Suppressor macrophage treated with lipopolysaccharide for 4 hours (primary cell): Measurements from ENCODE around the gene CELA3A.
"Not testable (repeated sequence)": the region's sequence is repeated elsewhere in the genome, so short reads cannot be mapped to it uniquely, and the experiment has no call there.

Experiments used
- DNase-seq: peaks from one replicate; pipeline ENCODE4 v3.0.0-alpha.2; 2020

CELA3A gene, protein sequence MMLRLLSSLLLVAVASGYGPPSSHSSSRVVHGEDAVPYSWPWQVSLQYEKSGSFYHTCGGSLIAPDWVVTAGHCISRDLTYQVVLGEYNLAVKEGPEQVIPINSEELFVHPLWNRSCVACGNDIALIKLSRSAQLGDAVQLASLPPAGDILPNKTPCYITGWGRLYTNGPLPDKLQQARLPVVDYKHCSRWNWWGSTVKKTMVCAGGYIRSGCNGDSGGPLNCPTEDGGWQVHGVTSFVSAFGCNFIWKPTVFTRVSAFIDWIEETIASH

DNA sequence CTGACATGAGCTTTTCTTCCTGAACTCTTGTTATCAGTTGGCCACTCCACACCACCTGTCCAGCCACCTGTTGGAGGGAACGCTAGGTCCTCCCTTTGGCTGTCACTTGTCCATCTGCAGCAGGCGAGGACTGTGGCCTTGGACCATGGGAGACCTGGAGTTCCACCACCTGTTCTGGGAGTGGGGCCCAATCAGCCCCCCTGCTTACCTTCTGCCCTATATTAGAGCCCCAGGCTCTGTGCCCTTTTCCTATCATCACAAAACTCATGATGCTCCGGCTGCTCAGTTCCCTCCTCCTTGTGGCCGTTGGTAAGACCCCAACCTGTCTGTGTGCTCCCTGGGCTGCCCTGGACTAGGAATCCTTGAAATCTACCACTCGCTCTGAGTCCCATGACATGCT lies at the start of gene CELA3A:
Gene CELA3A, plus strand, starts transcription at position 249 of the 400 bp plus-strand sequence. Its CDS starts 18 bp downstream, at position 267.
- DNase-seq, result no peak

DNA sequence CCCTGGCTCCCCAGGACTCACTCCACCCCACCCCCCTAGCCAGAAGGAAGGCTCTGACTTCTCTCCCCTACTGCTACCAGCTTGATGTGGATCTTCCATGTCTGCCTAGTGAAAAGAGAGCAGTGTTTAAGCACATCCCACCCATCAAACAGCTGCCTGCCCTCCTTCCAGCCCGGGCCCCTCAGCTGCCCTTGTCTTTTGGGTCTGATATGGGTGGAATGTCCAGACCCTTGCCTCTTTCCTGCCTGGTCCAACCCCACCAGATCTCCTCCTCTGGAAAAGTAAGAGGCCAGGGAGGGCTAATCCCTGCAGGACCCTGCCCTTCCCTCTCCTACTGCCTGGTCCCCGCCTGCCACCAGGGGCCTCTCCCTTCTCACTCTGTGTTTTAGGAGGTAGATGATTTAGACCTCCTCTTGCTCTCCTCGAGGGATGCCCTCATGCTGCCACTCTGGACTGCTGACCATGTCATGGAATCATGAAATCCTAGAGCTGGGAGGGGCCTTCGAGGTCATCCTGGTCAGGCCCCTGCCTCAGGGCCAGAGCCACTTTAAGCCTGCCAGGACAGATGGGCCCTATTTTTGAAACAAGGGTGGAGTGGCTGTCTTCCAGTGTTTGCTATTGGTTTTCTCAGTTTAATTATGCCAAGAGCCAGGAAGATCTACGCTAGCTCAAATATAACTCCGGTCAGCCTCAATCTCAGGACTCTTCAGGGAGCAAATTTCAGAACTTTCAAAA lies 48.5 kb upstream of the CELA3A start:
- no peak for DNase-seq

DNA sequence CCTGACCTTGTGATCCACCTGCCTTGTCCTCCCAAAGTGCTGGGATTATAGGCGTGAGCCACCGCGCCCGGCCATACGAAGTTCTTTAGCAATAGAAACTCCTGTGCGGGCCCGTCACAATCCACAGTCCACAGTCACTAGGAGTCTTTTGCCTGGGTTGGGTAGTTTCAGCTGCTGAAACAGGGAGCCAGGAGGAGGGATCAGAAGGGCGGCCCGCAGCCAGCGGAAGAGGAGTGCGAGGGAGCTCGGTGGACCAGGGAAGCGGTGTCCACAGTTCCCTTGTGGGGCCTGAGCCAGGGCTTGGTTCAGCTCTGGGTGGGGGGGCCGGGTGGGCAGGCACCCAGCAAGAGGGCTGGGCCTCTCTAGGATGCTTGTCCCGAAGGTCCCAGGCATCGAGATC lies 46.4 kb upstream of the CELA3A start:
- no peak for DNase-seq

DNA sequence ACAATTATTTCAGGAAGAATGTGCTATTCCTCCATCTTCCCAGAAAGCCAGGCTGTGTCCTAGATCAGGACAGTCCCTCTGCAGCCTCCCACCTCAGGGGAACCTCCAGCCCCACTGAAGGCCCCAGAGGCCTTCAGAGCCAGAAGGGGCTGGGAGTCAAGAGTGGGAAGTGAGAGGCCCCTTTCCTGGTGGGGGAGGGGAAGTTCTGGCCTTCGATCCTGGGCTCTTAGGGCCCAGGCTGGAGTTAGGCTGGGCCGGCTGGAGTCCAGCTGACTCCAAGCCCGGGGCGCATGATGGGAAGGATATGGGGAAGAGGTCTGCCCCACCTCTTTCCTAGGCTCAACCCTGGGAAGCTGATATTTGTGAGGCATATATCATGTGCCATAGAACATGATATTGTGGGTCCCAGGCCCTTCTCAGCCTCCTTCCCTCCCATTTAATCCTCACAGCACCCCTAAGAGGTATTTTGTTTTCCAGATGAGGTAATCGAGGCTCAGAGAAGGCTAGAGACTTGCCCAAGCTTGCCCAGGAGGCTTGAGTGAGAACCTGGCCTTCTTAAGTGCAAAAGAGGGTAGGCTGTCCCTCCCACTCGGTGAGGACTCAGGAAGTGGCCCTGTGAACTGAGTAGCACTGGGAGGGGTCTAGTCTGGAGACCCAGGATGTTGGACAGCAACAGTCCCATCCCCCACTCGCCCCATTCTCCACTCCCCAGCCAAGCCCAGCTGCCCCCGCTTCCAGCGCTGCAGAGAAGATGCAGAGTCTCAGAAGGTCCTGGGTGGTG lies 45.8 kb upstream of the CELA3A start:
- no peak for DNase-seq

DNA sequence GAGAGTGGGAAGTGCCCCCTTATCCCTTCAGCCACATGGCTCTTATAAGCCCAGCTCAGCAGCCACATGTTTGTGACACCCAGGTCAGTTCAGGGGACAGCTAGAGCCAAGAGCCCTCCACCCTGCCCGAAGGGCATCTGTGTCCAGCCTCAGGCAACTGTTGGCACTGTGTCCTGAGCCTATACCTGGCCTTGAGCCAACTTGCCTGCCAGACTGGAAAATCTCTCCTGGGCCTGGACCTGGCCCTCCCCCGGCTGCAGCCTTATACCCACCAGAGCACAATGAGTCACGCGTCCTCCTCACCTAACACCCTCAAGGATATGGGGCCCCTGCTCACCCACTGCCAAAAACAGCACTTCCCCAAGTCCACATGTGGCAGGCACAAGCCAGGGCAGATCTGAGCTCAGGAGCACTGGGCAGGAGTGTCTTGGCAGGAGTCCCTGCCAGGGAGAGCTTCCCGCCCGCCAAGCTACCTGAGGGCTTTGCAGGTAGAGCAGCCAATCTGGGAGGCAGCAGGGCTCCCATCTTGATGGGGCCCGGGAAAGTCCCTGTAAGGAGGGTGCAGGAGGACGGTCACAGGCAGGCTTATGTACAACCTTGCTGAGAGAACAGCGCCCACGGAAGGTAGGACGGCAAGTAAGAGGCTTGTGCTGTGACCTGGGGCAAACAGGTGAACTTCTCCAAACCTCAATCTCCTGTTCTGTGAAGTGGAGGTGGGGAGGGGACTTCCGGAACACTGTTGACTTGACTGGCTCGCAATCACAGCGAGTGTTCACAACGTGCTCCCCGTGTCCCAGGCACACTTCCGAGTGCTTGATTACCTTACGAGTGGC lies 44.5 kb upstream of the CELA3A start:
- DNase-seq, result no peak

DNA sequence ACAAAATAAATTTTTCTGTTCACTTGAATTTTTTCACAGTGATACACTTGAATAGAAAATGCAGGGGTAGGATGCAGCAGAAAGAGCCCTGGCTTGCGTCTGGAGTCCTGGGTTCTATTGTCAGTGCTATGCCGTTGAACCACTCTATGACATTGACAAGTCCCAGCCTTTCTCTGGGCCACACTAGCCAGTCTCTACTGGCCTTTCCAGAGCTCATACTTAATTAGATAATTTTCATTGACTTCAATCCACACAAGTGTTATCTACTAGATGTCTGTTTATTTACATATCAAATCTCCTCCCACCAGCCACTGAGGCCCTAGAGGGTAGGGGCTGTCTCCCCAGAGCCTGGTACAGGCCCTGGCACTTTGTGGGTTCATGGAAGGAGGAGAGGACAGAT lies 40.1 kb upstream of the CELA3A start:
- no peak for DNase-seq

DNA sequence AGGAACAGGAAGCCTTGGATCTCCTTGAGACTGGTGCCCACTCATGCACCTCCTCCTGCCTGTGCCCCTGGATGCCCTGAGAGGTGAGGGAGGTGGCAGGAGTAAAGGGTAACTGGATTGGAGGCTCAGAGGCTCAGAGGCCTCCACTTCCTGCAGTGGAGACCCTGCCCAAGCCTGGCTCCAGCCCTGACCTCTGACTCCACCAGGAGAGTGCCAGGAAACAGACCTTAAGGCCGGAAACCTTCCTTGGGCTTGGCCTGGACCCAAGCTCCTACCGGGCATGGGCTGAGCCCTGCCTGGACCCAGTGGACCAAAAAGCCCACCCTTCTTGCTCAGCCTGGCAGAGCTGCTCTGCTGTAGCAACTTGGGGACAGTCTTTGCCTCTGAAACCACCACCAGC lies 39.7 kb upstream of the CELA3A start:
- no peak for DNase-seq

DNA sequence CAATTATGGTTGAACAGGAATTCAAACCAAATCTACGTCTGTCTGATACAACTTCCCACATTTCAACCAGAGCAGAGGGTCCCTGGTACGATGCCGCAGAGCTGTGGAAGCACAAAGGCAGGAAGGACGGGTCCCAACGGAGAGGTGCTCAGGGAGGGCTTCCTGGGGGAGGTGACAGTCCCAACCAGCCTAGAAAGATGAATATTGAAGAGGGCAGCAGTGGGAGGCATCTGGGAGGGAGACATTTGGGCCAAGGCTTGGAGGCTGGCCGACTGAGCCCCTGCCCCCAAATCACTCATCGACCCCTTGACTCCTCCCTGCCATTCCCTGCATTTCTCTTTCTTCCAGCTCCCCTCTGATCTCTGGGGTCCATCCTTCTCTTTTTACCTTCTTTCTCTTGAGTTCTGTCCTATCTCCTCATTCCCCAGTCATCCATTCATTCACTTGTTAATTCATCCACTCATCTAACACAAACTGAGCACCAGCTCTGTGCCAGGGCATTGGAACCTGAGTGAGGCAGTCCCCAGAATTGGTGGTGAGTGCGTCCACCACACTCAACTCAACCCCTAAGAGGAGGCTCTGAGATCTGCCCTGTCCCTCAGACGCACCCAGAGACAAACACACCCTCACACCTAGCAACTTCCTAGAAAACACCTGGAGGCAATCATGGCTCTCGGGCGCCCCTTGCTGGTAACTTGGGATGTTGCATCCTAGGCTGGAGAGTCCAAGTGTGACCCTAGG lies 37.8 kb upstream of the CELA3A start:
- peak; percentile 78 for DNase-seq

DNA sequence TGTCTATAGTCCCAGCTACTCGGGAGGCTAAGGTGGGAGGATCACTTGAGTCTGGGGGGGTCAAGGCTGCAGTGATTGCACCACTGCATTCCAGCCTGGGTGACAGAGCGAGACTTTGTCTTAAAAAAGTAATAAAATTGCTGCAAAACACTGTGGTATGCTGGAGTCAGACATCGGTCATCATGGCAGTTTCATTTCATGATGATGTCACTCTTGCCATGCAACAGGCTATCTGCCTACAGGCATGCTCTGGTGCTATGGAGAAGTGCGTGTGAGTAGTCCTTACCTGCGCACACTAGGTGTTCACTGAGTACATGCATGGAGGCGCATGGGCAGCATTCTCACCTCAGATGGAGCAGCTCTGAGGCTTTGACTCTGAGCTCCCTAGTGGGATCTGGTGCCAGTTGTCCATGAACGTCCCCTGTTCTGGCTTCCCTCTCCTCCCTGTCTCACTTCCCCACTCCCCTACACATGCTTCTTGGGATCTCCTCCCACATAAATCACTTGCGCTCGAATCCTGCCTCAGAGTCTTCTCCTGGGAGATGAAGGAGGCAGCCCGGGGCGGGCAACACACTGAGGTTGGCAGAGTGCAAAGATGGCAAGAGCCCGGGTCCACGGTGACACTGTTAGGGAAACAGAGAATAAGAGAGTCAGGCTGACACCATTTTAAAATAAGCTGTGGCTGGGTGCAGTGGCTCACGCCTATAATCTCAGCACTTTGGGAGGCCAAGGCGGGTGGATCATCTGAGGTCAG lies 35.0 kb upstream of the CELA3A start:
- peak; percentile 45 for DNase-seq

DNA sequence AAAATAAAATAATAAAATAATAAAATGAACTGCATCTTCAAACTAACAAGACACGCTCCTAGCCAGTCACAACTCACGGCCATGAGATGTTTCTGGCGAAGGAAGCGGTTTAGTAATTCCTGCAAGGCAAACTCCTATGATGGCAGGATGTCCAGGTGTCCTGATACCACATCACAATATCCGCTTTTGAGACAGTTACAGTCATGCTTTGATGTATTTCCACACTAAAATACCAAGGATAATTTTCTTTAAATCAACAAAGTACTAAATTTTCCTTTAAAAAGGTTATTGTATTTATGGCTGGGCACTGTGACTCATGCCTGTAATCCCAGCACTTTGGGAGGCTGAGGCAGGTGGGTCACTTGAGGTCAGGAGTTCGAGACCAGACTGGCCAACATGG lies 34.2 kb upstream of the CELA3A start:
- not testable (repeated sequence) for DNase-seq

DNA sequence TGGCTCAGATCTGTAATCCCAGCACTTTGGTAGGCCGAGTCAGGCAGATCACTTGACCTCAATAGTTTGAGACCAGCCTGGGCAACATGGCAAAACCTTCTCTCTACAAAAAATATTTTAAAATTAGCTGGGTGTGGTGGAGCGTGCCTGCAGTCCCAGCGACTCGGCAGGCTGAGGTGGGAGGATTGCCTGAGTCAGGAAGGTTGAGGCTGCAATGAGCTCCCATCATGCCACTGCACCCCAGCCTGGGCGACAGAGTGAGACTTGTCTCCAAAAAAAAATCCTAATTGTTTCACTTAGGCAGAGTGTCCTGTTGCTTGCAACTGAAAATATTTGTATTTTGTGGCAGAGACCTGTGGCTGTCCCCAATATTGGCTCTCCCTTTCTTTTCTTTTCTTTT lies 32.4 kb upstream of the CELA3A start:
- DNase-seq, result not testable (repeated sequence)

DNA sequence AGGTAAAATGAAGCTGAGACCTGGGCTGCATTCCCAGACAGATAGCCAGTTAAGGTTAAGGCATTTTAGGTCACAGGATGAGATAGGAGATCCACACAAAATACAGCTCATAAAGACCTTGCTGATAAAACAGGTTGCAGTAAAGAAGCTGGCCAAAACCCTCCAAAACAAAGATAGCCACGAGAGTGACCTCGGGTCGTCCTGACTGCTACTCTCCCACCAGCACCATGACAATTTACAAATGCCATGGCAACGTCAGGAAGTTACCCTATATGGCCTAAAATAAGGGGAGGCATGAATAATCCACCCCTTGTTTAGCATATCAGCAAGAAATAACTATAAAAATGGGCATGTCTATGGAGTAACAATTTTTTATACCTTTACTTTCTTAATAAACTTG lies 30.9 kb upstream of the CELA3A start:
- DNase-seq, result not testable (repeated sequence)

DNA sequence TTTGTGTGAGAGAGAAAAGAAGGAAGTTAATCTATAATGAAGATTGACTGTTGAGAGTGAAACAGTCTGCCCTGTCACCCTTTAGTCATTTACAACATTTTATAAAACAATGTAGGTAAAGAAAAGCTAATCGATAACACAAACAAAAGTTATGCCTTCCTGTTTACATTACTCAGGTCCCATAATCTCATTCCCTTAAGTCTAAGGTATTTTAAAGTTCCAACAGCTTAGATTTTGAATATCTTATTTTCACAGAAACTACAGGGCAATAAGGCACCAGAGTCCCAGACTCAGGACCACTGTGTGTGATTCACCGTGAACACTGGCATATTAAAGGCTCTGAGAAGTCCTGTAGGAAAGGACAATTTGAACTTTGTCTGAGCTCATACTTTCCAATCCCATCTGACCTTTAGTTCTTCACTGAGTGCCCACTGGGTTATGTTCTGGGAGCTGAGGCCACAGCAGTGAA lies 28.4 kb upstream of the CELA3A start:
- DNase-seq, result not testable (repeated sequence)

DNA sequence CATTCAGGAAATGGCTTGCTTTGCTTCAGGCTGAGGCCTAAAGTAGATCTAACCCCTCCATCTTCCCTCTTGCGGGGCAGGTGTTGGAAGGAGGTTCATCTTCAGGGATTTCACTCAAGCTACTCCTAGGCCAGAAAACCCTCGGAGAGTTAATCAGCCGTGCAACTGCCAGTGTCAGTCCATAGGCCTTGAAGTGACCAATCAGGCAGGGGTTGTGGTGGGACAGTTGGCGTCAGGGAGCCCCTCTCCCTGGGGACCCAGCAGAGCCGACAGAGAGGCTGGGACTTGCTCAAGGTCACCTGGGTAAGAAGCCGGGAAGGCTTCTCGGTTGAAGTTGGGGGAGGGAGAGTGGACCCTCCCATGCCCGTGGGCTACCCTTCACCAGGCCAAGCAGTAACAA lies 27.5 kb upstream of the CELA3A start:
- DNase-seq, result not testable (repeated sequence)

DNA sequence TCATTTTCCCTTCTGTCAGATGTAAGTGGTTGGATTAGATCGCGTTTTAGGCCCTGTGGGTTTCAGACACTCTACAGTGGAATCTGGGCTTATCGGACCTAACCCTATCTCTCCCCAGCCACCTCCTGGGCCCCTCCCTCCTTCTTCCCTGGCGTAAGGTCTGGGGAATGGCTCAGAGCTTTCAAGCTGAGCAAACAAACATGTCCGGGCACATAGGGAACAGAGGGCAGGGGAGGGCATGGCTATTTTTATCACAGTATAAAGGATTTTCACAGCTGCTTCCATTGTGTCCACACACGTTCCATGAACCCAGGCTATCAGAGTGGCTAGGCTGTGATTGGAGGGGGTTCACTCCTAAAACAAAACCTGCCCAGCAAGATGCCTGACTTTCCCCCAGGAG lies 26.8 kb upstream of the CELA3A start:
- DNase-seq, result not testable (repeated sequence)

DNA sequence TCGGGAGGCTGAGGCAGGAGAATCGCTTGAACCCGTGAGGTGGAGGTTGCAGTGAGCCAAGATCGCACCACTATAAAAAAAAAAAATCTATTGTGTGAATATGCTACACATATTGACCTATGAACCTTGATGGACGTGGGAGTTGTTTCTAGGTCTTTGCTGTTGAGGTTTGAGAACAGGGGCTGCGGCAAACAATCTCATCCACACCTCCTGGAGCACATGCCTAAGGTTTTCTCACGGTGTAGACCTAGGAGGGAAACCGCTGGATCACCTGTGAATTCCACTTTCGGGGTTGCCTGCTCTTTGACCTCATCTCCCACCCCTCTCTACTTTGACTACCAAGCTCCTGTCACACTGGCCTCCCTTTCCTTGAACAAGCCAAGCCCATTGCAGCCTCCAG lies 26.2 kb upstream of the CELA3A start:
- not testable (repeated sequence) for DNase-seq

DNA sequence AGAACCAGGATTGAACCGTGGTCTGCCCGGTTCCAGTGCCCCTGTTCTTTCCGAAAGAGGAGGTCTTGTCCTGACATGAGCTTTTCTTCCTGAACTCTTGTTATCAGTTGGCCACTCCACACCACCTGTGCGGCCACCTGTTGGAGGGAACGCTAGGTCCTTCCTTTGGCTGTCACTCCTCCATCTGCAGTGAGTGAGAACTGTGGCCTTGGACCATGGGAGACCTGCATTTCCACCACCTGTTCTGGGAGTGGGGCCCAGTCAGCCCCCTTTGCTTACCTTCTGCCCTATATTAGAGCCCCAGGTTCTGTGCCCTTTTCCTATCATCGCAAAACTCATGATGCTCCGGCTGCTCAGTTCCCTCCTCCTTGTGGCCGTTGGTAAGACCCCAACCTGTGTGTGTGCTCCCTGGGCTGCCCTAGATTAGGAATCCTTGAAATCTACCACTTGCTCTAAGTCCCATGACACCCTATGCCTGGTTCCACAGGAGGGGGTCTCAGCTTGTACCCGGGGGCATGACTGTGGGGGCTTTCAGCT lies 24.7 kb upstream of the CELA3A start, which contains the start of gene CELA3B:
Gene CELA3B, plus strand, starts transcription at position 320 of the 537 bp plus-strand sequence. Its CDS starts 18 bp downstream, at position 338.
- DNase-seq, result not testable (repeated sequence)

DNA sequence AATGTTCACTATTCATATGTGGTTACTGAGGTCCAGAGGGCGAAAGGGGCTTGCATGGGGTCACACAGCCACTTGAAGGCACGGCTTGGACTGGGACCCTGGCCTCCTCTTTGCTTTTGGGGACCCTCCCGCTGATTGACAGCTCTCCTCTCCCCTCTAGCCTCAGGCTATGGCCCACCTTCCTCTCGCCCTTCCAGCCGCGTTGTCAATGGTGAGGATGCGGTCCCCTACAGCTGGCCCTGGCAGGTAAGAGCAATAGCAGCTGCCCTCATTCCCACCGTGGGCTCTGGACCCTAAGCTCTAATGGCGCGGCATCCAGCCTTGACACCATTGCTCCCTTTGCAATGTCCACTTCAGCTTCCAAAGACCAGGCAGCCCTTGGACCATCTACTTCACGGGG lies 23.2 kb upstream of the CELA3A start:
- not testable (repeated sequence) for DNase-seq

DNA sequence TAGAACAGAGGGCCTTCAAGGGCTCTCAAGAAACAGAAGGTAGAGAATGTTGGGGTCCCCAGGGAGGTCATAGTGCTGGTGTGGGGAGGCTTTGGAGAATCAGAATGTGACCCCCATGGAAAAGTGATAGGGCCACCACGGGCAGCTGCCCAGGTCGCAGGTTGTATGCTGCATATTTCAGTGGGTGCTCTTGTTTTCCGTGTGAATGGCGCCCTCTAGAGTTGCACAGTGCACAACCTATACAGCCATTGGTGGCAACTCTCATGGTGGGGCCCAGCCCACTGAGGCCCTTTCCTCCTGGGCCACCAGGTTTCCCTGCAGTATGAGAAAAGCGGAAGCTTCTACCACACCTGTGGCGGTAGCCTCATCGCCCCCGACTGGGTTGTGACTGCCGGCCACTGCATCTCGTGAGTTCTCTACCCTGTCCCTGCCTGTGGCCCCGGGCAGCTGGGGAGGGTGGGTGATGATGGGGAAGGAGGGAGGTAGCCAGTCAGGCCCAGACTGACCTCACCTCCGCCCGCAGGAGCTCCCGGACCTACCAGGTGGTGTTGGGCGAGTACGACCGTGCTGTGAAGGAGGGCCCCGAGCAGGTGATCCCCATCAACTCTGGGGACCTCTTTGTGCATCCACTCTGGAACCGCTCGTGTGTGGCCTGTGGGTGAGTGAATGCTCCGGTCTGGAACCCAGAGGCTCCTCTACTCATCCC lies 20.8 kb upstream of the CELA3A start:
- DNase-seq, result not testable (repeated sequence)

DNA sequence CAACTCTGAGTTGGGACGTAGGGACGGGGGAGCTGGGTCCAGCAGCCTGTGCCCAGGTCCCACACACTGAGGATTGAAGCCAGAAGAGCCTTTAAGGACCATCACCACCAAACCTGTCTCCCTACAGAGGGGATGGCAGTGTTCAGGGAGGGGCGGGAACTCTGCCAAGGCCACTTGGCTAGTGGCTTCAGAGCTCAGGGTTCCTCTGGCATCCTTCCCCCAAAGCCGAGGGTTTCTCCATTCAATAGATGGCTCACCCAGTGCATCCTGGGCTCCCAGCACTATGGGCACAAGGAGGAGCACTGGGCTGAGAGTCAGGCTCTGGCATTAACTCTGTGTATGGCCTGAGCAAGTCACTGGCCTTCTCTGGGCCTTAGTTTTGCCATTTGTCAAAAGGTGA lies 20.2 kb upstream of the CELA3A start:
- DNase-seq, result not testable (repeated sequence)
